Measurements from ENCODE around the gene SAP30BP.

SAP30BP gene

DNA sequence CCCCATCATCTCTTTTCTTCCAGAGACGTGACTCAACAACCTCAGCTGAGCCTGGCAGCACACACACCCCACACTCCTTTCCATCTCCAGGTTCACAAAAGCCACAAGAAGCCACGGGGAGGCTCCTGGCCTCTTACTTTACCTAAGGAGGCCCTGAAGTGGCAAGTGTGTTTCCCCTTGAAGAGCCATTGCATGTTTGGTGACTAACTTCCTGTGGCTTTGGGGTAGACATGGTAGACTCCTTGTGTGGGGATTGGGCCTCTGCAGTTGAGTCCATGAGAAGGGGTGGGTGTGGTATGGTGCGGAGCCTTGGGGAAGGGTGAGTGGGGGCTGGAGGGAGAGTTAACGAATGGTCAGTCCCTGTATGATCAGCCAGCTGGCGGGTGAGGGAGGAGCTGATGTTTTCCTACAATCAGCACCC is 24.2 kb downstream of the SAP30BP start:
- peak in 1 of 6 experiments; percentile 4 for DNase-seq

DNA sequence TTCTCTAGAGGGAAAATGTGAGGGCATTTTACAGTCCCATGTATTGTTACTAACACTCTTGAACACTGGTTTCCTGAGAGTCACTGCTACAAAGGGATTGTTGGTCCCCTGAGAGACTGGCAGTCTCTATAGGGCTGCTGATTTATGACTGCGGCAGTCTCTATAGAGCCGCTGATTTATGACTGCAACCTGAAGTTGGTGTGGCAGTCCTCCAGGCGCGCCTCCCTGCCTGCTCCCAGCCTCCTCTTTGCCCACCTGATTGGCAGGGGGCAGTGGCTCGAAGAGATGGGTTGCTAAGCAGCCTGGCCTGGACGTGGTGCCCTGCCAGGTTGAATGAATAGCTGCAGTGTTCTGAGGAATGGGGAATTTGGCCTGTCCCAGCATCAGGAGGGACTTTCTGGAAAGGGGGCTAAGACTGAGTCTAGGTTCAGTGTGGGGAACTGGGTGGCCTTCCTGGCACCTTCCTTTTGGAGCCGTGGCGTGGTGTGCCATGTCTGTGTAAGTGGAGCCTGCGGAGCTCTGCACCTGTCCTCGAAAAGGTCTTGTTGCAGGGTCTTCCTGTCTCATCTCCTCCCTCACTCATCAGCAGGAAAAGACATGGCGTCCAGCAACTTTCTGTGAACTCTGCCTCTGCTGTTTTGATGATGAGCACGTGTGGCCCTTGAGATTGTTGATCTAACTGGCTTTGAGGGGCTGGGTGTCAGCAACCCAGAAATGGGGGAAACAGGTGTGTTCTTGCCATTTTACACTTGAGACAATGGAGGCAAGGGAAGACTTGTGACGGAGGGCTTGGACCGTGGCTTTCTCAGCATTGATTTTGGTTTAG is 24.9 kb downstream of the SAP30BP start:
- DNase-seq, result no peak

DNA sequence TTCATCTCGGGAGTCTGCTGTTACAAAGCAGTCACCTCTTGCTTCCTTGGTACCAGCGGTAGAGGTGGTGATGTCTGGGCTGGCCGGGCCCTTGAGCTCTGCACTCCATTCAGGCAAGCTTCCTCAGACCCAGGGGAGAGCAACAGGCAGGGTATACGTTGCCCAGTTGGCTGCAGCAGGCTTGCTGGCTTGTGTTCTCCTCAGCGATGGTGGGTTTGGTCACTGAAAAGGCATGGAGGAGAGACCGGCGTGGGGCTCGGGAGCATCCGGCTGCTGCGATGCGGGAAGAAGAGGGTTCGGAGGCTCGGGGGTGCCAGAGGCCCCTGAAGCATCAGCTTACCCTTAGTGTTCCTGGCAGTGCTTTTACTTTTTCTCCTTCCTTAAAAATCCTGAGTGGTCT is 25.8 kb downstream of the SAP30BP start:
- DNase-seq, result no peak

DNA sequence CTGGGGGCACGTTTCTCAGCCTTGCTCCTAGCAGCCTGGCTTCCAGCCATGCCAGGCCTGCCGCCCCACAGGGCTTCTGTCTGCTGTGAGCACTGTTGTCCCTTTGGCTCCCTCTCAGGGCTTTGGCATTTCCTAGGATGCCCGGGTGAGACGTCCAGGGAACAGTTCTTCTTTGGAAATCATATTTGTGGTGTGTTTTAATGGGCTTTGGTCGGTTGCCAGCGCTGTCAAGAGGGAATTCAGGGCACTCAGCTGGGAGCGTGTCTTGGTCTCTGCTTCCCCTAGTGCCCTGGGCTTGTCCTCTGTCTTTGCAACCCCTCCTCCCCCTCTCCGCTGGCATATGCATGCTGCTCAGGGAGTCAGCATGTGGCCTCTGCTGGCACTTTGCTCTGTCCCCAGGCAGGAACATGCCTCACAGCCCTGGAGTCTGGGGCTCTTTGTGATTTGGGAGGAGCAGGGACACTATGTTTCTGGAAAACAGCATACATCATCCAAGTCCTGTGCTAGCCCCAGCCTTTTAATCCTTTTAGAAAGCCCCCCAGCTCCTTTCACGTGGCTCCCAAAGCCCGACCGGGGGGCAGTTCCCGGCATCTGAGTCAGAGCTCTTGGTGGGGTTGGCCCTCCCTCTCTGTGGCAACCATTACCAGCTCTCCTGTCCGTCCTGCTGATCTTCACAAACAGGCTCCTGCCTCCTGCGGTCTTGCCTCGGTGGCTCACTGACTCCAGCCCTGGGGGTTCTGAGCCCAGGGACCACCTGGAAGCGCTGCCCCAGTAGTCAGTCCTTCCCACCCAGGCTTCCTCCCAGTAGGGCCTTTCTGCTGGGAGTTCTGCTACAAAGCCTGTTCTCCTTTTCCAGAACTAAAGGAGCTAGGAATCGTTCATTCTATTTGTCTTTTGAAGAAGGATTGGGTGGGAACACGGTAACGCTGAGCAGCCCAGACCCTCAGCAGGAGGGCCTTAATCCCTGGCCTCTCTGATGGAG is 26.7 kb downstream of the SAP30BP start:
- DNase-seq, result no peak

DNA sequence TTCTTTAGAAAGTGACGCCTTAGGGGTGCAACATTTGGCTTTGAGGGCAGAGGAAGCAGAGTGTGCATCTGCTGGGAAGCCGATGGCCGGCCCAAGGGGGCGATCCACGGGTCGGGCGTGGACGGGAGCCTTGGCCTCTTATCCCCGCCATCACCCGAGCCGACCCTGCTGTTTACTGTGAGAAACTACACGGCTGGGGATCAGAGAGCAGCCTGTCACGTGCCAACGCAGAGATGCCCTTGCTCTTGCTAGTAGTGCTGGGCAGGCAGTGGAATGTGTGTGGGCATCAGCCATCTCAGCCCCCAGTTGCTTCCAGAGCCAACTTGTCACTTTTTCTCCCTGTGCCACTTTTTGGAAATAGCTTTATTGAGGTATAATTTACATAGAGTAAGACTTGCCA is 27.4 kb downstream of the SAP30BP start:
- no peak for DNase-seq

DNA sequence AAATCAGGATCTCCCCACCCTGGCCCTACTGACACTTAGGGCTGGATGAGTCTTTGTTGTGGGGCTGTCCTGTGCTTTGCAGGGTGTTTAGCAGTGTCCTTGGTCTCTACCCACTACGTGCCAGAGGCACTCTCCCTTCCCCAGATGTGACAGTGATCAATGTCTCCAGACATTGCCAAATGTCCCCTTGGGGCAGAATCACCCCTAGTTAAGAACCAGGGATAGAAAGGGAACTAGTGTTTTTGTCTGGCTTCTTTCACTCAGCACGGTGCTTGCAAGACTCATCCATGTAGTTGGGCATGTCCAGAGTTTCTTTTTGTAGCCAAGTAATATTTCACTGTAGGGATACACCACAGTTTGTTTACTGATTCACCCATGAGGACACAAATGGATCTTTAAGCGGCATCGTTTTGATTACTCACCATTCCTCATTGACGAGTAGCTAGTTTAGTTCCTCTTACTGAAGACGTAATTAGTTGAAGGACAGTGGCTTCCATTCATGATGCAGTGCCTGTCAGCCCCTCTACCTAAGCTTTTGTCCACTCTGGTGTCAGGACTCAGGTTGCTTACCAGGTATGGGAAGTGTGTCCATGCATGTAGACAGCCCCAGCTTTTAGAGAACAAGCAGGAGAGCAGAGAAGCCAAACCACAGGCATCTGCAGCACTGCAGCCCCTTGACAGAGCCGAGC is 28.1 kb downstream of the SAP30BP start:
- DNase-seq, result no peak

DNA sequence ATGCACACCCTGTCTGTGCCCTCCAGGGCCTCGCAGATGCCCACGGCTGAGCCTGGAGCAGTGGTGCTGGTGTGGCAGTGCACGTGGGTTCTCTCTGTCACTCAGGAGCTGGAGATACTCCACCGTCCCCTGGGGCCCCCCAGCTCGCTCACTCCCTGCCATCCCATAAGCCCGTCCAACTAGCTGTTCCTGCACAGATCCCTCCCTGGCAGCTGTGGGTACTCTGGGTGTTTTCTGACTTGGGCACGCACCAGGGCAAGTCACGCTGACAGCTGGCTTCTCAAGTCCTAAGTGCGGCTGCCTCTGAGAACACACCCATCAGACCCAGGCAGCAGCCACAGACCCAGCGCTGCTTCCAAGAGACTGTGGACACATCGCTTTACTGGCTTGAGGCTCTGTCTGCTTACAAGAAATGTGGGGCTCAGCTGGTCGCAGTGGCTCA is 28.7 kb downstream of the SAP30BP start:
- DNase-seq, result no peak

DNA sequence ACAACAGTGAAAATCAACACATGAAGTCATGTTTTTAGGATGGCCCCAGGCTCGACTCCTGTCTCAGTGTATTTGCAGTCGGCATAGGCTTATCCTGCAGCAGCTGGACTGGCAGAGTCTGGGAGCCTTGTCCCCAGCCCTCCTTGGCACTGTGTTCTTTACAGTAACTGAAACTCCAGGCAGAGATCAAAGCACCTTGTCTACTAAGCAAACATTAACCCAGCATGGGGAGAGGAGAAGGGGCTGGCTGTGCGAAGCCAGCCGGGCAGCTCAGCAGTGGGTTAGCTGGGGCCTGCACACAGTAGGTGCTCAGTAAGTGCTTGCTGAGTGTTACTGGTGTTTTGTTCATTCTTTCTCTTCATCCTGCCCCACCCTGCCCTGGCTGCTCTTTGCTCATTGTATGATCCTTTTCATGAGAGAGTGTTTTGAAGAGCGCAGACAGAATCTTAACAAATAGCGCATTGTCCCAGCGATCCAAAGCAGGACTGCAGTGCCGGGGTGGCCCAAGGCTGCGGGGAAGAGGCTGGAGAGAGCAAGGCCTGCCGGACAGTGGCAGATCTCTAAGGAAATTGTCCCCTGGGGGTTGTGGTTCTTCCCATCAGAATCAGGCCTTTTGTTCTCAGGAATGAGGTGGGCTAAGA is 30.6 kb downstream of the SAP30BP start:
- DNase-seq, result no peak

DNA sequence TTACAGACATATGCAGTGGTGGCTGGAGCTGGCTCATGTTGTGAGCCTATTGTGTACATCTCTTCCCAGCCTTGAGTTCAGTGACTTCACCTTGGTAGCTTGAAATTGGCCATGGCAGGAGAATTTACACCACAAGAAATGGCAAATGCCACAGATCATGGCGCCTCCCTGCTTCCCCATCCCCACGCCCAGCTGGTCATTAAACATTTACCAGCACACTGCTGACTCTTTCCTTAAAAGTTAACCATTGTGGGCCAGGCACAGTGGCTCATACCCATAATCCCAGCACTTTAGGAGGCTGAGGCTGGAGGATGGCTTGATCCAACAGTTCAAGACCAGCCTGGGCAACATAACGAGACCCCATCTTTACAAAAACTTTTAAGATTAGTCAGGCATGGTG is 31.5 kb downstream of the SAP30BP start:
- DNase-seq, result no peak

DNA sequence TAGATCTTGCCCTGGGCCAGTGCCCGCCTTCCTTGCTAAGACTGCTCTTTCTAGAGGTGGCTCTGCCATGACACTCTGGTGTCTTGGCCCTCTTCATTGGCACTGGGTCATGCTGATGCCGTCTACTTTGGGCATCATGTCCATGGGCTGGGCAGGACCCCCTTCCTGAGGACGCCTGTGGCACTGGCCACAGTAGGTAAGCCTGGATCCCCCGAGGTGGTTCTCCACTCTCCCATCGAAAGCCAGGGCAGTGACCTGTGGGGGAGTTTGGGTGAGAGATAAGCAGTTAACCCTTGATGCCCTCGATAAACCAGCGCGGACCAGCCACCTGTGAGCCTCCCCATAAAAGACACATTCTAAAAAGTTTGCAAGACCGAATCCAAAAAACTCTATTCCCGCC is 34.1 kb downstream of the SAP30BP start:
- no peak for DNase-seq

DNA sequence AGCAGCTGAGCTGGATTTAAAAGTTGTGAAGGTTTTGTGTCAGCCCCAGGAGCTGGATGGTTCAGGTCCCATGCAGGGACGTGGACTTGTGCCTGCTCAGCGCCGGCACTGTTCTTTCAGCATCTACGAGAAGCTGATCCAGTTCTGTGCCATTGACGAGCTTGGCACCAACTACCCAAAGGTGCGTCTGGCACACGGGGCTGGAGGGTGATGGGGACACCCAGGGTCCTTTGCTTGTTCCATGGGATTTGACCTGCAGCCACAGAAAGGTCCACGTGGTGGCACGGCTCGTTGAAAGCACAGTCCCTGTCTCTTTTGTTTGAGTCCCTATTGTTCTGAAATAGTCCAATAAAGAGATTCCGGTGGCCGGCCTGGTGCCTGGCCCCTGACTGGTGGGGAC is 36.1 kb downstream of the SAP30BP start:
- DNase-seq, result no peak

DNA sequence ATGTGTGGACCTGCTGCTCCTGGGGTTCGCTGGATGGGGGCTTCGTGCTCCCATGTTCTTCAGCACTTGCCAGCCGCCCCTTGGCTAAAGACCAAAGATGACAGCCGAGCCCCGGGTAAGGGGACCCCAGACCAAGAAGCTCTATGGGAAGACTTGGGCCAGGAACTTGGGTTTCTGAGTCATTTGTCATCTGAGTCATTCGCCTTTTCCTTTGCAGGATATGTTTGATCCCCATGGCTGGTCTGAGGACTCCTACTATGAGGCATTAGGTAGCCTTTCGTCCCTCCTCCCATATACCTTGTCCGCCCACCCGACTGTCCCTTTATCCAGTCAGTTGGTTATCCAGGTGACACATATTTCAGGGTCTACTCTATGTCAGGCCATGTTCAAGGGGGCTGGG is 36.5 kb downstream of the SAP30BP start:
- DNase-seq, result no peak

DNA sequence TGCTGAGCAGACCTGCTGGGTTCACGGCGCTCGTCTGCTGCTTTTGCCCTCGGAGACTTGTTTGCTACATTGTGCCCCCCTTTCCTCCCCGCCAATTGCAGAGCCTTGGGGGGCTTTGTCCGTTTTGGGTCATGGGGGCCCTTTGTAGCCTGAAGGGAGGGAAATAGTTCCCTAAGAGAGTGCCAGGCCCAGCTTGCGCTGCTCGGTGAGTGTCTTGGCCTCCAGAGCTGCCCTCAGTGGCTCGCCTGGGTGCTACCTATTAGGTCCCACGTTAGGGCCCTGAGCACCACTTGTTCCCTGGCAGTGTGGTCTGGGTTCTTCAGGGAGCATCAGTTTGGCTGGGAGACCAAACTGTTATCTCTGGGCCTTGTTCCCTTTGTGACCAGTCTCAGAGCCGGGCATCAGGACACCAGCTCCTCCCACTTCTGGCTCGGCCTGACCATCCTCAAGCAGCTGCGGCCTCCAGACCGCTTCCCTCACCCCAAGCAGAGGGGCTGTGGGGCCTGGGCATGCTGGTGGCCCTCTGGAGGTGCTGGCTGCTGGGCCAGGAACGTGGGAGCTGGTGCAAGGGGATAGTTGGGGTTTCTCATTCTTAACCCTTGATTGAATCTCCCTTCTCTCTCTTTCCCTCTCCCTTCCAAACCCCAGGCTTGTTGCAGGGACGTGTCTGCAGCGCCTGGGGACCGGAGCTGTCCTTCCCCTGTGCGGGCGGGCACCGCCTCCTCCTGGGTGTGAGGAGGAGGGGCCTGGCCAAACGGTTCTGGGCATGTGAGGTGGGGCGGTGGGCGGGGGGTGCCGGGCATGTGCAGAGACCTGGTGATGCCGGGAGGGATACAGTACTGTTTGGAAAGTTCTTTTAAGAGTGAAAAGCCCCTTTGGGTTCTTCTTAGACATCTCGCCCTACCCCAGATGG is 38.1 kb downstream of the SAP30BP start:
- no peak for DNase-seq

DNA sequence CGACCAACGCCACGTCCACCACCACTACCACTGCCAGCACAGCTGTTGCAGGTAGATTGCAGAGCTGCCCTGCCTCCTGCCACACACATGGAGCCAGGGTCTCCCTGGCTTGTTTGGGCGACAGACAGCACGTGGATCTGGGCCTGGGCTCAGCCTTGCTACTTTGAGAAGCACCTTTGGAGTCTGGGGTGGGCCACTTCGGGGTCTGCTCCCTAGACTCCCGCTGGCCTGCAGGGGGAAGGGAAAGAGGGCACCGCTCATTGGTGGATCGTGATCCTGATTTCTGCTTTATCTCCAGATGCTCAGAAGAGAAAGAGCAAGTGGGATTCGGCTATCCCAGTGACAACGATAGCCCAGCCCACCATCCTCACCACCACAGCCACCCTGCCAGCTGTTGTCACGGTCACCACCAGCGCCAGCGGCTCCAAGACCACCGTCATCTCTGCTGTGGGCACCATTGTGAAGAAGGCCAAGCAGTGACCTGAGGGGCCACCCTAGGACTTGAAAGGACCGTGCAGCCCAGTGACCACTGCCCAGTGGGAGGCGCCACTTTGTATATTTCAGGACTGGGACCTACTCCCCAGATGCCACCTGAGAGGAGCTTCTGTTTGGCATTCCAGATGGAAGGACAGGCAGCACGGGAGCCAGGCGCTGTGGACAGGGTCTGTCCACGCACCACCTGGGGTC is 39.0 kb downstream of the SAP30BP start:
- no peak for DNase-seq

DNA sequence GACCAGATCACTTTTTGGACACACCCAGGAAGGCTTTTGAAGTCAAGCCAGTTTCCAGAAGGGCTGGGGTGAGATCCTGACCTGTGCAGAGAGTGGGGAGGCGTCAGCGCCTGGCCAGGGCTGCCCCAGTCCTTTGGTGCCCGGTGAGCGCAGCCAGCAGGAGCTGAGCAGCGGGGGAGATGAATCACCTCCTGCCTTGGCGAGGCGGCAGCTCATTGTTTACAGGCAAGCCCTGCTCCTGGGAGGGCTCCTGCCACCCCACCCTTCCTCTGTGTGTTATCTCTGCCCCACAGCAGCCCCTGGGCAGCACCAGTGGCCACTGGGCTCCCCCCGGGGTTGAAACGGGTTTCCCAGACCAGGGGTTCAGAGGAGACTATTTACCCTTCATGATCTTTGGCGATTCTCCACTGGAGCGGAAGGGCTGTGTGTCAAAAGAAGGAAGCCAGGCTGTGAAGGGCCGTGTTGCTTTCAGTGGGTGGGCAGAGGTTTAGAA is 40.0 kb downstream of the SAP30BP start:
- DNase-seq, result no peak

DNA sequence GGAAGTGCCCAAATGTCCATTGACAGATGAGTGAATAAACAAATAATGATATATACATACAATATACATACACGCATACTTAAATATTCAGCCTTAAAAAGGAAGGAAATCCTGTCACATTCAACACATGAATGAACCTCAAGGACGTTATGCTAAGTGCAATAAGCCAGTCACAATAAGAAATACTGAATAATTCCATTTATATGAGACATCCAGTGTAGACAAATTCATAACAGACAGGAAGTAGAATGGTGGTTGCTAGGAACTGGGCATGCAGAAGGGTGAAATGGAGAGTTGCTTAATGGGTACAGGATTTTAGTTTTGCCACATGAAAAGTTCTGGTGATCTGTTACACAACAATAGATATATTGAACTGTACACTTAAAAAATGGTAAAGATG is 45.3 kb downstream of the SAP30BP start:
- no peak for DNase-seq

DNA sequence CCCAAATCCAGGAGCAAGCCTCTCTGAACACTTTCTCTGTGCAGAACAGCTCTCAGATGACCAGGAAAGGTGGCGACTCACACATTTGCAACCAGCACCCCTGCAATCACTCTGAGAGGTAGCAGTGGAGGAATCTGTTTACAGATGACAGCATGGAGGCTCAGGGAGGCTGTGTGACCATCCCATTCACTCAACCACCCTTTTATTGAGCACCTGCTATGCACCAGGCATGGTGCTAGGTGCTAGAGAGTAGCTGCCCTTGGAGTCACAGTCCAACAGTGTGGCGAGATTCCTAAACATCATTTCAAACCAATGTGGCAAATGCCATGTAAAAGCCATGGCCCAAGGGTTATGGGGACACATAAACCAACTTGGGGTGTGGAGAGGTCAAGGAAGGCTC is 52.6 kb downstream of the SAP30BP start:
- no peak for DNase-seq

DNA sequence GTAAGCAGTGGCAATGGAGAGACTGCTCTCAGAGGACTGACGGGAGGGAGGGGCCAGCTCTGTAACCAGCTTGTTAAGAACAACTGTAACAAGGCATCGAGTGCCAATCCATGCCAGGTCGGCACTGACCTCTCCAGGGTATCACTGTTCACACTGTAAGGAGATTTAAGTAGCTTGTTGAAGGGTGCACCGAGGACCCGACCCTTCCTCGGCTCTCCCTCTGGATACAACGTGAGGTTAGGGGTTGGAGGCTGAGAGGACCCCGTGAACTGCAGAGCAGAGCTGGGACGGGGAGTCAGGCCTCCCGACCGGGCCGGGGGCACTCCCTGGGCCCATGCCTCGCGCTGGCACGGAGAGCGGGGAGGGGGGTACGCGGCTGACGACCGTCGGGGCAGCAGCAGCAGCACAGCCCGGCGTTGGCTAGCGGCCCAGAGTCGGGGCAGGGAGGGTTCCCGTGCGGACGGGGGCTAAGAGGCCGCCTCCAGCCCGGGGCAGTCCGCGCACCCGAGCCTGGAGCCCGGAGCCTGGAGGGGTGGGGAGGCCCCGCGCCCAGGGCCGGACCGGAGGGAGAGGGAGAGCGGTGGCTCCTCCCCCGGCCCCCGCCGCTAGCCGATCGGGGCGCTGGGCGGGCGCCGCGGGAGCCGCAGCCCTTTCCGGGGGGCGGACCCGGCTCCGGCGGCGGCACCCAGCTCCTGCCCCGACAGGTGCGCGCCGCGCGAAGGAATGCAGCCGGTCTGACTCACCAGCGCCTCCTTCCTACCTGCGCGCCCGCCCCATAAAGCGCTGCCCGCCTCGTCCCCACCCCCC is 53.7 kb downstream of the SAP30BP start, which contains the start of gene ITGB4:
TSS of gene ITGB4 (plus strand) at position 804 of the 807 bp plus-strand sequence. CDS start 3,245 bp downstream, outside the sequence.
- peak; percentile 46 to 68 (median 61) for DNase-seq

DNA sequence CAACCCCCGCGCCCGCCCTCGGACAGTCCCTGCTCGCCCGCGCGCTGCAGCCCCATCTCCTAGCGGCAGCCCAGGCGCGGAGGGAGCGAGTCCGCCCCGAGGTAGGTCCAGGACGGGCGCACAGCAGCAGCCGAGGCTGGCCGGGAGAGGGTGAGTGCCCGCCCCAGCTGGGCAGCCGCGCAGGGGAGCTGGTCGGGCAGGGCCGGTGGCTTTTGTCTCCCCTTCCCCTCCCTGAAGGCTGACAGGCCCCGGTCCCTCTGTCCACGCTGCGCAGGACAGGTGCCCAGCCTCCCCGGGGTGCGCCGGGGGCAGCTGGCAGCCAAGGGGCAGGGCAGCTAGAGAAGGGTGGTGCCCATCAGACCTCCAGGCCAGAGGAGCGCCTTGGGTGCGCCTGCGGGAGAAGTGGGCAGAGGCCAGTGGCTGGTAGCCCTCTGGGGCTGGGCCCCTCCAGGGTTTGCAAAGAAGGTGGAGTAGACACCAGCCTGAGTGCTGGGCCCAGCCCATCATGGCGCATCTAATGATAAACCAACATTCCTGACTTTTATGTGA is 54.4 kb downstream of the SAP30BP start:
- no peak for DNase-seq
